ENCODE measurements around the gene FOXL2NB.

DNA sequence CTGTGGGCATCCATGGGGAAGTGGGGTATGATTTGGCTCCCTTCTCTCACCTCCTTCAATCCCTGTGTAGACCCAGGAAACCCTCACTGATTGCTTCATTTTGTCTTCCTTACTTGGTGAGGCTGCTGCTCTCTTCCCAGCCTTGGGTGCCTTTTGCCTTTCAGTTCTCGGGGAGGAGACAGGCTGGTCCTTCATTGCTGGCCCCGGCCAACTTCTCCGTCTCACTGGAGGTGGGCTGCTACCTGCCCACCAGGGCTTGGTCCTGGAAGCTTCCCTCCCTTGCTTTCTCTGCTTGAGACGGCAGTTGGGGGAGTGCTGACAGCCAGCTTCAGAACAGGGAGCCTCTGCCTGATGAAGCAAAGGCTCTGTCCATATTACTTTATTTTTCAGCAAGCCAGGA, 4.7 kb upstream of the FOXL2NB start:
- TF ChIP-seq, protein P1, sequence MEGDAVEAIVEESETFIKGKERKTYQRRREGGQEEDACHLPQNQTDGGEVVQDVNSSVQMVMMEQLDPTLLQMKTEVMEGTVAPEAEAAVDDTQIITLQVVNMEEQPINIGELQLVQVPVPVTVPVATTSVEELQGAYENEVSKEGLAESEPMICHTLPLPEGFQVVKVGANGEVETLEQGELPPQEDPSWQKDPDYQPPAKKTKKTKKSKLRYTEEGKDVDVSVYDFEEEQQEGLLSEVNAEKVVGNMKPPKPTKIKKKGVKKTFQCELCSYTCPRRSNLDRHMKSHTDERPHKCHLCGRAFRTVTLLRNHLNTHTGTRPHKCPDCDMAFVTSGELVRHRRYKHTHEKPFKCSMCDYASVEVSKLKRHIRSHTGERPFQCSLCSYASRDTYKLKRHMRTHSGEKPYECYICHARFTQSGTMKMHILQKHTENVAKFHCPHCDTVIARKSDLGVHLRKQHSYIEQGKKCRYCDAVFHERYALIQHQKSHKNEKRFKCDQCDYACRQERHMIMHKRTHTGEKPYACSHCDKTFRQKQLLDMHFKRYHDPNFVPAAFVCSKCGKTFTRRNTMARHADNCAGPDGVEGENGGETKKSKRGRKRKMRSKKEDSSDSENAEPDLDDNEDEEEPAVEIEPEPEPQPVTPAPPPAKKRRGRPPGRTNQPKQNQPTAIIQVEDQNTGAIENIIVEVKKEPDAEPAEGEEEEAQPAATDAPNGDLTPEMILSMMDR (IDR thresholded peaks at IDR 0.05) = no peak
- no peak for TF ChIP-seq POLR2A (IDR thresholded peaks at IDR 0.05)

Measured in prostate gland (tissue), 2 donors.